Osteoblast (primary cell): ENCODE data around the gene MAPKAPK3. TPM values are rescaled to one million over a fixed set of nuclear protein-coding genes. Genes with fewer than 3 reads are reported as not detected.

Experiments
- DNase-seq: peaks from one replicate; pipeline ENCODE4 v3.0.0; 2011; ENCODE audit warnings: low spot score, mixed read lengths; ENCODE audit not compliant: insufficient read length; ENCODE audit errors: missing footprints
- H2AFZ ChIP-seq: 2 replicates; pipeline ENCODE4 v1.6.0; 2011; ENCODE audit warnings: mild to moderate bottlenecking, low read length
- H3K27ac ChIP-seq: 2 replicates; pipeline ENCODE4 v1.5.1; 2011; ENCODE audit warnings: mild to moderate bottlenecking, low read depth, low read length, moderate library complexity
- H3K27me3 ChIP-seq: 2 replicates; pipeline ENCODE4 v1.6.0; 2012; ENCODE audit warnings: mild to moderate bottlenecking, control low read depth, inconsistent platforms, low read length, moderate library complexity; ENCODE audit not compliant: insufficient read depth
- H3K36me3 ChIP-seq: 2 replicates; pipeline ENCODE4 v1.5.1; 2011; ENCODE audit warnings: mild to moderate bottlenecking, low read length, control low read depth, moderate library complexity; ENCODE audit not compliant: insufficient read depth
- H3K4me1 ChIP-seq: 2 replicates; pipeline ENCODE4 v1.5.1; 2011; ENCODE audit warnings: mild to moderate bottlenecking, low read length, control low read depth, moderate library complexity; ENCODE audit not compliant: insufficient read depth
- H3K4me2 ChIP-seq: 2 replicates; pipeline ENCODE4 v1.6.0; 2011; ENCODE audit warnings: mild to moderate bottlenecking, low read length; ENCODE audit not compliant: insufficient read depth
- H3K4me3 ChIP-seq: fragments of 200-600 bp; sonication (generic); 3 replicates; pipeline ENCODE4 v1.5.1; 2012; ENCODE audit warnings: mild to moderate bottlenecking, low read length, inconsistent platforms; ENCODE audit not compliant: insufficient read depth
- H3K79me2 ChIP-seq: 2 replicates; pipeline ENCODE4 v1.6.0; 2012; ENCODE audit warnings: mild to moderate bottlenecking, low read length, control low read depth, inconsistent platforms; ENCODE audit not compliant: insufficient read depth
- H3K9me3 ChIP-seq: 2 replicates; pipeline ENCODE4 v1.5.1; 2011; ENCODE audit warnings: low read depth, low read length, control low read depth
- H4K20me1 ChIP-seq: 2 replicates; pipeline ENCODE4 v1.6.0; 2012; ENCODE audit warnings: mild to moderate bottlenecking, low read length, control low read depth; ENCODE audit not compliant: insufficient read depth
- small RNA-seq: library from RNA; depleted of rRNA; stranded (forward); fragments of <200 nt; gene quantifications from one replicate; pipeline ENCODE3, GENCODE V24; 2012
- total RNA-seq: library from RNA; depleted of rRNA; stranded (reverse); fragments of >200 nt; gene quantifications from 2 replicates; pipeline ENCODE4 v1.2.3, GENCODE V29; 2012
- TF ChIP-seq, protein P1 (sequence below): IDR thresholded peaks from 2 replicates; pipeline ENCODE4 v1.5.1; 2011; ENCODE audit warnings: mild to moderate bottlenecking, low read depth, low read length, moderate library complexity; ENCODE audit errors: extremely low read depth

Gene MAPKAPK3
- total RNA-seq, 1 donor, result 56.5 TPM

DNA sequence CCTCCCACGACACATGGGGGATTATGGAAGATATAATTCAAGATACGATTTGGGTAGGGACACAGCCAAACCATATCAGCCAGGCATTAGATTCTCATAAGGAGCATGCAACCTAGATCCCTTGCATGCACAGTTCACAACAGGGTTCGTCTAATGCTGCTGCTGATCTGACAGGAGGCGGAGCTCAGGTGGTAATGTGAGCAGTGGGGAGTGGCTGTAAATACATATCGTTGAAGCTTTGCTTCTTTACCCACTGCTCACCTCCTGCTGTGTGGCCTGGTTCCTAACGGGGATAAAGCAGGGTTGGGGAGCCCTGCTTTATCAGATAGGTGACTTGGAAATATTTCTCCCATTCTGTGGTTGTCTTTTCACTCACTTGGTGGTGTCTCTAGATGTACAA is 72.6 kb downstream of the MAPKAPK3 start:
- H3K9me3 ChIP-seq, result no peaks in the 10 kb centered on the region
- no peaks in the 10 kb centered on the region for H3K4me1 ChIP-seq
- H3K79me2 ChIP-seq, result no peaks in the 10 kb centered on the region
- H3K36me3 ChIP-seq, result no peaks in the 10 kb centered on the region
- no peaks in the 10 kb centered on the region for H4K20me1 ChIP-seq
- H3K4me2 ChIP-seq, result no peak overlapping the region
- H3K4me3 ChIP-seq, result no peak overlapping the region
- no peak overlapping the region for H3K27ac ChIP-seq
- TF ChIP-seq, protein P1, sequence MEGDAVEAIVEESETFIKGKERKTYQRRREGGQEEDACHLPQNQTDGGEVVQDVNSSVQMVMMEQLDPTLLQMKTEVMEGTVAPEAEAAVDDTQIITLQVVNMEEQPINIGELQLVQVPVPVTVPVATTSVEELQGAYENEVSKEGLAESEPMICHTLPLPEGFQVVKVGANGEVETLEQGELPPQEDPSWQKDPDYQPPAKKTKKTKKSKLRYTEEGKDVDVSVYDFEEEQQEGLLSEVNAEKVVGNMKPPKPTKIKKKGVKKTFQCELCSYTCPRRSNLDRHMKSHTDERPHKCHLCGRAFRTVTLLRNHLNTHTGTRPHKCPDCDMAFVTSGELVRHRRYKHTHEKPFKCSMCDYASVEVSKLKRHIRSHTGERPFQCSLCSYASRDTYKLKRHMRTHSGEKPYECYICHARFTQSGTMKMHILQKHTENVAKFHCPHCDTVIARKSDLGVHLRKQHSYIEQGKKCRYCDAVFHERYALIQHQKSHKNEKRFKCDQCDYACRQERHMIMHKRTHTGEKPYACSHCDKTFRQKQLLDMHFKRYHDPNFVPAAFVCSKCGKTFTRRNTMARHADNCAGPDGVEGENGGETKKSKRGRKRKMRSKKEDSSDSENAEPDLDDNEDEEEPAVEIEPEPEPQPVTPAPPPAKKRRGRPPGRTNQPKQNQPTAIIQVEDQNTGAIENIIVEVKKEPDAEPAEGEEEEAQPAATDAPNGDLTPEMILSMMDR, result no peak
- no peak overlapping the region for H2AFZ ChIP-seq
- H3K27me3 ChIP-seq, result peaks cover 13% of the 10 kb centered on the region
- no peak for DNase-seq

DNA sequence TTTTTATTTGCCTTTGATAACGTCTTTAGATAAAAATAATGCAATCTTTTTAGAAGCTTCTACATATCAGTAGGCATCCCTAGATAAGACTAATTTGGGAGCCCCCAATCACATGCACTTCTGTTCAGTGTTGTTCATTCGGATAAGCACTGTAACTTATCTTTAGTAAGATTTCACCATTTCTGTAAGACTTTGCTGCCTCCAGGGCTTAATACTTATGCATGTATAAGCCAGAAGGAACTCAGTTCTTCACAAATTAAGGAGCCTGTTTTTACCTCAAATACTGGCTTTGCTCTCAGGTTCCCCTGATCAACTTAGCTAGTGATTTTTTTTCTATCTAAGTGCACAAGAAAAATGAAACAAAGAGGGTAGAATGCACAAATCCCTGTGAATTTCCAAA is 78.1 kb downstream of the MAPKAPK3 start:
- no peak overlapping the region for H3K4me2 ChIP-seq
- TF ChIP-seq, protein P1, result no peak

DNA sequence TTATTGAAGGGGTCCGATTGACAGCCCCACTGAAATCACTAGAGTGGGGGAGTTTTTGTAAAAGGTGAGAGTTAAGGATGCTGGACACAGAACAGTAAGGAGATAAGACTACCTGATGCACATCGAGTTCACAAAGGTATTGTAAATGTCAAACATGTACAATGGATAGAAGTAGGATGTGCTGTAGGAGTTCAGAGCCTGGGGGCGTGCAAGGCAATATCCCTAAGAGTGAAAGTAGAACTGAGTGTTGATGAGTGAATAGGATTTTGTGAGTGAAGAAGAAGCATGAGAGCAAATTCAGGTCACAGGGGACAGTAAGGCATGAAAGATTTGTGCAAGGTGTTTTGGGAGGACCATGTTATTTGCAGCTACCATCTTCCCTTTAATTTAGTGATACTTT is 79.3 kb downstream of the MAPKAPK3 start:
- H3K9me3 ChIP-seq, result no peaks in the 10 kb centered on the region
- no peak for DNase-seq
- H3K79me2 ChIP-seq, result no peaks in the 10 kb centered on the region
- no peaks in the 10 kb centered on the region for H3K4me1 ChIP-seq
- H3K4me3 ChIP-seq, result no peak overlapping the region
- no peak overlapping the region for H3K4me2 ChIP-seq
- no peaks in the 10 kb centered on the region for H4K20me1 ChIP-seq
- TF ChIP-seq, protein P1, result no peak
- H3K36me3 ChIP-seq, result no peaks in the 10 kb centered on the region
- no peak overlapping the region for H2AFZ ChIP-seq
- H3K27me3 ChIP-seq, result no peaks in the 10 kb centered on the region
- H3K27ac ChIP-seq, result no peak overlapping the region

More for the DNA sequence above, 78.1 kb downstream of the MAPKAPK3 start:
- no peaks in the 10 kb centered on the region for H3K9me3 ChIP-seq
- no peaks in the 10 kb centered on the region for H3K4me1 ChIP-seq
- no peaks in the 10 kb centered on the region for H3K27me3 ChIP-seq
- no peaks in the 10 kb centered on the region for H3K36me3 ChIP-seq
- H3K4me3 ChIP-seq, result no peak overlapping the region
- no peaks in the 10 kb centered on the region for H3K79me2 ChIP-seq
- no peak for DNase-seq
- no peak overlapping the region for H2AFZ ChIP-seq
- H4K20me1 ChIP-seq, result no peaks in the 10 kb centered on the region
- H3K27ac ChIP-seq, result no peak overlapping the region

DNA sequence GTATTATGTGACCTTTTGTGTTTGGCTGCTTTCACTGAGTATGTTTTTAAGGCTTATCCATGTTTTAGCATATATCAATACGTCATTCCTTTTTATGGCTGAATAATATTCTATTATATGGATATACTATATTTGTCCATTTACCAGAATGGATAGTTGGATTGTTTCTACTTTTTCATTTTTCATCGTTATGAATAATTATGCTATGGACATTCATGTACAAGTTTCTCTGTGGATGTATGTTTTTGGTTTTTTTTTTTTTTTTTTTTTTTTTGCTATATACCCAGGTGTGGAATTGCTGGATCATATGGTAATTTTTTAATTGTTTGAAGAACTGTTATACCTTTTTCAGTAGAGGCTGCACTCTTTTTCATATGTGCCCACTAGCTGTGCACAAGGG is 81.3 kb downstream of the MAPKAPK3 start:
- no peaks in the 10 kb centered on the region for H3K27me3 ChIP-seq
- no peaks in the 10 kb centered on the region for H3K4me1 ChIP-seq
- DNase-seq, result no peak
- TF ChIP-seq, protein P1, result no peak
- H3K27ac ChIP-seq, result no peak overlapping the region
- H3K4me2 ChIP-seq, result no peak overlapping the region
- H3K79me2 ChIP-seq, result no peaks in the 10 kb centered on the region
- H3K36me3 ChIP-seq, result no peaks in the 10 kb centered on the region
- H4K20me1 ChIP-seq, result no peaks in the 10 kb centered on the region
- no peaks in the 10 kb centered on the region for H3K9me3 ChIP-seq
- H2AFZ ChIP-seq, result no peak overlapping the region
- no peak overlapping the region for H3K4me3 ChIP-seq

Small RNAs within 50 kb of the gene (small RNA-seq; reads per million reads assigned to genes)
- gene MIR4787 (0.30 reads per million), gene PPIAP69 (not detected)

Other genes with a start within 250 kb of the MAPKAPK3 start
- not detected in 2 replicates for gene CACNA2D2, start 113.5 kb upstream of the MAPKAPK3 start, total RNA-seq
- gene C3orf18, start 49.4 kb upstream of the MAPKAPK3 start, total RNA-seq, result 17.7 and 18.8 TPM in 2 replicates
- gene HEMK1, start 47.6 kb upstream of the MAPKAPK3 start, total RNA-seq, result 8.5 and 8.7 TPM in 2 replicates
- 1.1 and 1.2 TPM in 2 replicates for gene CISH, start 5.4 kb upstream of the MAPKAPK3 start, total RNA-seq
- gene DOCK3, start 57.8 kb downstream of the MAPKAPK3 start, total RNA-seq, result 0.29 and 0.36 TPM in 2 replicates